ENCODE data around the gene RNF126. TPM values are rescaled to one million over a fixed set of nuclear protein-coding genes. Genes with fewer than 3 reads are reported as not detected.
"Not testable (repeated sequence)": the region's sequence is repeated elsewhere in the genome, so short reads cannot be mapped to it uniquely, and the experiment has no call there.

The RNF126 gene
- total RNA-seq, 6 experiments from 2014 or later: 18.3 to 85.0 (median 28.8) TPM

GRCh38 chr19:670609-671075, 7.6 kb upstream of the RNF126 start:
- intact Hi-C loops (cut with DNase I): no loop called here
- no peaks in the 10 kb centered on the region for H3K9me3 ChIP-seq
- no peak overlapping the region for H3K27ac ChIP-seq
- H3K27me3 ChIP-seq: no peaks in the 10 kb centered on the region
- ATAC-seq: no peak
- WGBS (ENCODE audit: insufficient coverage, low coverage, low lambda C conversion rate, missing lambda C conversion rate): no CpG with 5 or more reads among the region's 9 CpGs
- TF ChIP-seq, protein P1, sequence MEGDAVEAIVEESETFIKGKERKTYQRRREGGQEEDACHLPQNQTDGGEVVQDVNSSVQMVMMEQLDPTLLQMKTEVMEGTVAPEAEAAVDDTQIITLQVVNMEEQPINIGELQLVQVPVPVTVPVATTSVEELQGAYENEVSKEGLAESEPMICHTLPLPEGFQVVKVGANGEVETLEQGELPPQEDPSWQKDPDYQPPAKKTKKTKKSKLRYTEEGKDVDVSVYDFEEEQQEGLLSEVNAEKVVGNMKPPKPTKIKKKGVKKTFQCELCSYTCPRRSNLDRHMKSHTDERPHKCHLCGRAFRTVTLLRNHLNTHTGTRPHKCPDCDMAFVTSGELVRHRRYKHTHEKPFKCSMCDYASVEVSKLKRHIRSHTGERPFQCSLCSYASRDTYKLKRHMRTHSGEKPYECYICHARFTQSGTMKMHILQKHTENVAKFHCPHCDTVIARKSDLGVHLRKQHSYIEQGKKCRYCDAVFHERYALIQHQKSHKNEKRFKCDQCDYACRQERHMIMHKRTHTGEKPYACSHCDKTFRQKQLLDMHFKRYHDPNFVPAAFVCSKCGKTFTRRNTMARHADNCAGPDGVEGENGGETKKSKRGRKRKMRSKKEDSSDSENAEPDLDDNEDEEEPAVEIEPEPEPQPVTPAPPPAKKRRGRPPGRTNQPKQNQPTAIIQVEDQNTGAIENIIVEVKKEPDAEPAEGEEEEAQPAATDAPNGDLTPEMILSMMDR (IDR thresholded peaks at IDR 0.05): no peak
- no peak for TF ChIP-seq POLR2A (IDR thresholded peaks at IDR 0.05)
- no peak overlapping the region for H3K4me3 ChIP-seq
- no peaks in the 10 kb centered on the region for H3K36me3 ChIP-seq
- DNase-seq: no peak
- H3K4me1 ChIP-seq: peaks cover 0 to 4% (median 0%) of the 10 kb centered on the region in 4 donors

DNA sequence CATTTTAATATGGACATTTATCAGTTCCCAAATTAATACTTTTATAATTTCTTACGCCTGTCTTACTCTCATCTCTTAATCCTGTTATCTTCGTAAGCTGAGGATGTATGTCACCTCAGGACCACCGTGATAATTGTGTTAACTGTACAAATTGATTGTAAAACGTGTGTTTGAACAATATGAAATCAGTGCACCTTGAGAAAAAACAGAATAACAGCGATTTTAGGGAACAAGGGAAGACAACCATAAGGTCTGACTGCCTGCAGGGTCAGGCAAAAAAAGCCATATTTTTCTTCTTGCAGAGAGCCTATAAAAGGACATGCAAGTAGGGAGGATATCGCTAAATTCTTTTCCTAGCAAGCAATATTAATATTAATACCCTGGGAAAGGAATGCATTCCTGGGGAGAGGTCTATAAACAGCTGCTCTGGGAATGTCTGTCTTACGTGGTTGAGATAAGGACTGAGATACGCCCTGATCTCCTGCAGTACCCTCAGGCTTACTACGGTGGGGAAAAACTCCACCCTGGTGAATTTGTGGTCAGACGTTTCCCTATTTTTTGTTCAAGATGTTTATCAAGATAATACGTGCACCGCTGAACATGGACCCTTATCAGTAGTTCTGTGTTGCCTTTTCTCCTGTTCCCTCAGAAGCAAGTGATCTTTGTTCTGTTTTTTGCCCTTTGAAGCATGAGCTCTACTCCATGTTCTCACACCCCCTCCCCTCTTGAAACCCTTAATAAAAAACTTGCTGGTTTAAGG, 5.8 kb upstream of the RNF126 start:
- H3K9me3 ChIP-seq, DNase-seq, H3K27ac ChIP-seq, ATAC-seq, H3K27me3 ChIP-seq, H3K4me3 ChIP-seq, H3K36me3 ChIP-seq: not testable (repeated sequence)
- H3K4me1 ChIP-seq: peaks cover 0 to 12% (median 5%) of the 10 kb centered on the region in 4 donors
- intact Hi-C loops (cut with DNase I): loop anchor here (5.0 kb wide), 1 partner anchor 63 kb away; no protein-coding TSS in a partner anchor
- WGBS (ENCODE audit: insufficient coverage, low coverage, low lambda C conversion rate, missing lambda C conversion rate): 48% methylated on average over 11 of the region's 12 CpGs

GRCh38 chr19:666985-667573, 4.1 kb upstream of the RNF126 start:
- H3K27me3 ChIP-seq, H3K27ac ChIP-seq, H3K36me3 ChIP-seq, H3K9me3 ChIP-seq, H3K4me3 ChIP-seq, ATAC-seq, DNase-seq: not testable (repeated sequence)
- peaks cover 0 to 16% (median 8%) of the 10 kb centered on the region in 4 donors for H3K4me1 ChIP-seq
- intact Hi-C loops (cut with DNase I): loop anchor here (5.0 kb wide), 1 partner anchor 65 kb away; no protein-coding TSS in a partner anchor
- WGBS (ENCODE audit: insufficient coverage, low coverage, low lambda C conversion rate, missing lambda C conversion rate): 67% methylated on average over 10 of the region's 38 CpGs

- DNase-seq: peak; percentile 78 to 80 (median 78)
- Histone ChIP-seq H3K27ac (no peak overlapping the region), H3K4me3 (peak overlapping the region in 1 of 3 donors; percentile 6), H3K27me3 (no peaks in the 10 kb centered on the region), H3K9me3 (no peaks in the 10 kb centered on the region), H3K4me1 (peaks cover 0 to 24% (median 10%) of the 10 kb centered on the region in 4 donors), H3K36me3 (no peaks in the 10 kb centered on the region)
- intact Hi-C loops (cut with DNase I): loop anchor here (5.0 kb wide), 1 partner anchor 67 kb away; no protein-coding TSS in a partner anchor
- WGBS (ENCODE audit: insufficient coverage, low coverage, low lambda C conversion rate, missing lambda C conversion rate): 6% methylated on average over 9 of the region's 24 CpGs
- peak; percentile 12 to 34 (median 26) for ATAC-seq
- TF ChIP-seq POLR2A (IDR thresholded peaks at IDR 0.05): no peak
- TF ChIP-seq, protein P1 (IDR thresholded peaks at IDR 0.05): peak; percentile 87 to 95 (median 92)
These were observed 2.0 kb upstream of the RNF126 start for GRCh38 chr19:664913-665443.

DNA sequence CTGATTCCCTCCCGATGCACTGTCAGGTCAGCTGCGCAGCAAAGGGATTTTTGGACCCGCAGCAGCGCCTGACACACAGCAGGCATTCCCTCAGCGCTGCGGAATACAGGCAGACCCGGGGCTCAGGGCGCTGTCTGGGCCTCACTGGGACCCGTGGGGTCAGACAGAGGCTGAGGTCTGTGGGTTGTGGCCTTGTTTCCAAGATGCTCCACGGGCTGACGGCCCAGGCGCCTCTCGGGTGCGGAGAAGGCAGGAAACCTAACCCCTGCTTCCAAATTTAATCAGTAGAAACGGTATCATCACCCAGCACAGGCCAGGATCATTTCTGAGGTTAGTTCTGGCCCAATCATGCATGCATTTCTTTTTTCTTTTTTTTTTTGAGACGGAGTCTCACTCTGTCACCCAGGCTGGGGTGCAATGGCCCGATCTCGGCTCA, 686 bp upstream of the RNF126 start:
- peak overlapping the region; percentile 45 to 99 (median 54) for H3K4me3 ChIP-seq
- DNase-seq (no peak), ATAC-seq (peak; percentile 6 to 27 (median 19))
- intact Hi-C loops (cut with DNase I): no loop called here
- peak overlapping the region; percentile 81 to 95 (median 89) for H3K27ac ChIP-seq
- no peaks in the 10 kb centered on the region for H3K9me3 ChIP-seq
- TF ChIP-seq POLR2A (IDR thresholded peaks at IDR 0.05): no peak
- TF ChIP-seq, protein P1 (IDR thresholded peaks at IDR 0.05): no peak
- H3K27me3 ChIP-seq: no peaks in the 10 kb centered on the region
- H3K36me3 ChIP-seq: no peaks in the 10 kb centered on the region
- WGBS (ENCODE audit: insufficient coverage, low coverage, low lambda C conversion rate, missing lambda C conversion rate): 24% methylated on average over 8 of the region's 18 CpGs
- peaks cover 0 to 37% (median 16%) of the 10 kb centered on the region in 4 donors for H3K4me1 ChIP-seq
